Measurements from ENCODE around the gene DAZAP1.

Gene DAZAP1

DNA sequence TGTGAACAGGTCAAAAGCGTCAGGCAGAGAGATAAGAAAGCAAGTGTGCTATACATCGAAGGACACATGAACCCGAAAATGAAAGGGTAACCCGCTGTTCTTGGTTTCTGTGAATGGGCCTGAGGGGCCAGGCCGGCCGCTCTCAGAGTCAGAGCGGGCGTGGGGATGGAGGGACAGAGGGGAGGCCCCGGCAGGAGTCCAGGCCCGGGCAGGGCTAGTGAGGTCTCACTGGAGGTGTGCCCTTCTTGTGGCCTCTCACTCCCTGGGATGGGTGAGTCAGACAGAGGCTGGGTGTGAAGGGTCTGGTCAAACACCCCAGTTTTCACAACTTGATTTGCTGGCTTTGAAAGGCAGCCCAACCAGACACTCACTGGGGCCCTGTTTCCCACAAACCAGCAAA lies 41.1 kb upstream of the DAZAP1 start:
- Histone ChIP-seq H3K4me3 (ENCODE audit: low read depth in 1 of 5, low read length in 5 of 5) (no peak overlapping the region), H3K4me1 (ENCODE audit: control insufficient read depth in 5 of 5, insufficient read depth in 5 of 5, low read length in 5 of 5) (peaks cover 4 to 11% (median 9%) of the 10 kb centered on the region in 5 donors), H3K27me3 (ENCODE audit: control insufficient read depth in 5 of 5, insufficient read depth in 4 of 5, low read length in 5 of 5) (no peaks in the 10 kb centered on the region), H3K27ac (ENCODE audit: low read depth, low read length) (no peak overlapping the region), H3K9me3 (ENCODE audit: control insufficient read depth in 5 of 5, low read length in 5 of 5) (no peaks in the 10 kb centered on the region), H3K9ac (ENCODE audit: low read length in 5 of 5) (no peak overlapping the region), H3K36me3 (ENCODE audit: control insufficient read depth in 5 of 5, insufficient read depth in 5 of 5, low read length in 5 of 5) (peaks cover 0 to 86% (median 75%) of the 10 kb centered on the region in 5 donors)

DNA sequence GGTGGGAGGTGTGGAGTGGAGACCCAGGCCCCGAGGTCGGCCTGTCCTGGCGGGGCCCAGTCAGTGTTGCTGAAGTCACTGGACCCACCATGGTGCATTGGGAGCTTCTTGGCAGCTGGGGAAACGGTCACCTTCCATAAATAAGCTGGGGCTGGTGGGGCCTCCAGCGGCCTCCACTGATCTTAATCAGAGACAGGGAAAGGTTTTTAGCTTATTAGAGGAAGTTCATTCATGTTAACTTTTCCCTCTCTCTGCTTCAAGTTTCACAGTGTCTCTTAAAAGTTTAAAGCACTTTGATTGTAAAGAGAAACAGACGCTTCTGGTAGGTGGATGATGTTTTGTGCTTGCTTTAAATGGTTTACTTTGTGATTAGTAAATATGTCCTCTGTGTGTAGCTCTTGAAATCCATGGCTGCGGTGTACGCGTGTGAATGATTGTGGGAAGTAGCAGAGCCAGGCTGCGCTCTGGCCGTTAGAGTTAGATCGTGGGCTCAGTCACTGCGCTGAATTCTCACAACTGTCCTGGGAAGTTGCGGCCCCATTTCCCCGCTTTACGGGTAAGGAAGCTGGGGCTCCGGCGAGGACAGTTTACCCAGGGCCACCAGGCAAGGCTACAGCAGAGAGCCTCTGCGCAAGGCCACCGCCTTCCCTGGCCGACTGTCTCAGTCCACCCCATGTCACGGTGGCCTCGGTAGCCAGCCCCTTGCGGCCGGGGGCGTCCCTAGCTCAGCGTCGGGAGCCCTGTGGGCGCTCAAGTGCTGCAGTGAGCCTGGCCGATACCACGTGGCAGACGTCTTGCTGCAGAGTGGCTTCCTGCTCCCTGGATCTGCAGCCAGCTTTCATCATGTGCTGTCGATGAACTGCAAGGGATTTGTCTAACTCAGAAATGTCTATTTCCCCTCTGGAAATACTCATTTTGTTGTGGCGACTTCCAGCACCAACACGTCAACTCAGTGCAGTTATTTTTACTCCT lies 40.2 kb upstream of the DAZAP1 start:
- Histone ChIP-seq H3K27me3 (ENCODE audit: control insufficient read depth in 5 of 5, insufficient read depth in 4 of 5, low read length in 5 of 5) (no peaks in the 10 kb centered on the region), H3K27ac (ENCODE audit: low read depth, low read length) (no peak overlapping the region), H3K9ac (ENCODE audit: low read length in 5 of 5) (peak overlapping the region in 1 of 5 donors; percentile 20), H3K4me1 (ENCODE audit: control insufficient read depth in 5 of 5, insufficient read depth in 5 of 5, low read length in 5 of 5) (peaks cover 0 to 2% (median under 1%) of the 10 kb centered on the region in 5 donors), H3K4me3 (ENCODE audit: low read depth in 1 of 5, low read length in 5 of 5) (no peak overlapping the region), H3K36me3 (ENCODE audit: control insufficient read depth in 5 of 5, insufficient read depth in 5 of 5, low read length in 5 of 5) (peaks cover 0 to 87% (median 74%) of the 10 kb centered on the region in 5 donors), H3K9me3 (ENCODE audit: control insufficient read depth in 5 of 5, low read length in 5 of 5) (no peaks in the 10 kb centered on the region)

GRCh38 chr19:1369214-1369805 lies 38.1 kb upstream of the DAZAP1 start:
- Histone ChIP-seq H3K27me3 (ENCODE audit: control insufficient read depth in 5 of 5, insufficient read depth in 4 of 5, low read length in 5 of 5) (no peaks in the 10 kb centered on the region), H3K4me3 (ENCODE audit: low read depth in 1 of 5, low read length in 5 of 5) (no peak overlapping the region), H3K4me1 (ENCODE audit: control insufficient read depth in 5 of 5, insufficient read depth in 5 of 5, low read length in 5 of 5) (peaks cover 0 to 17% (median 13%) of the 10 kb centered on the region in 5 donors), H3K27ac (ENCODE audit: low read depth, low read length) (no peak overlapping the region), H3K9me3 (ENCODE audit: control insufficient read depth in 5 of 5, low read length in 5 of 5) (no peaks in the 10 kb centered on the region), H3K9ac (ENCODE audit: low read length in 5 of 5) (no peak overlapping the region), H3K36me3 (ENCODE audit: control insufficient read depth in 5 of 5, insufficient read depth in 5 of 5, low read length in 5 of 5) (peaks cover 0 to 84% (median 68%) of the 10 kb centered on the region in 5 donors)

DNA sequence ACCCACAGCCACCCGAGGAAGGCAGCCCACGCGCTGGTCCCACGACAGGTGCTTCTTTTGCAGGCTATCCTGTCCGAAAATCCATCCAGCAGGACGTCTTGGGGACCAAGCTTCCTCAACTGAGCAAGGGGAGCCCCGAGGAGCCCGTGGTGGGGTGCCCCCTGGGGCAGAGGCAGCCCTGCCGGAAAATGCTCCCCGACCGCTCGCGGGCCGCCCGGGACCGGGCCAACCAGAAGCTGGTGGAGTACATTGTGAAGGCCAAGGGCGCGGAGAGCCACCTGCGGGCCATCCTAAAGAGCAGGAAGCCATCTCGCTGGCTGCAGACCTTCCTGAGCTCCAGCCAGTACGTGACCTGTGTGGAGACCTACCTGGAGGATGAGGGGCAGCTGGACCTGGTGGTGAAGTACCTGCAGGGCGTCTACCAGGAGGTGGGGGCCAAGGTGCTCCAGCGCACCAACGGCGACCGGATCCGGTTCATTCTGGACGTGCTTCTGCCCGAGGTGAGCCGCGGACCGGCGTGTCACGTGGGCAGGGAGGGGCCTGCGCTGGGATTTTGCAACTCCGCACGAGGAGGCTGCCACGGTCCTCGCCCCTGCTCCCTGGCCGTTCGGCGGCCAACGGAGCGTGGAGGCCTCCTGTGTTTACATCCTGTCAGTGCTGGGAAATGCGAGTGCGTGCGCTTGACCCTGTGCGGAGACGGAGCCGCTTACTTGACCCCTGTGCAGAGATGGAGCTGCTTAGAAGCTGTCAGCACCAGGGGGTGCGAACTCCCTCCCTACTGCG lies 36.6 kb upstream of the DAZAP1 start:
- peaks cover 0 to 21% (median 13%) of the 10 kb centered on the region in 5 donors for H3K4me1 ChIP-seq (ENCODE audit: control insufficient read depth in 5 of 5, insufficient read depth in 5 of 5, low read length in 5 of 5)
- H3K27ac ChIP-seq (ENCODE audit: low read depth, low read length), result no peak overlapping the region
- no peak overlapping the region for H3K9ac ChIP-seq (ENCODE audit: low read length in 5 of 5)
- H3K4me3 ChIP-seq (ENCODE audit: low read depth in 1 of 5, low read length in 5 of 5), result no peak overlapping the region
- H3K27me3 ChIP-seq (ENCODE audit: control insufficient read depth in 5 of 5, insufficient read depth in 4 of 5, low read length in 5 of 5), result no peaks in the 10 kb centered on the region
- H3K36me3 ChIP-seq (ENCODE audit: control insufficient read depth in 5 of 5, insufficient read depth in 5 of 5, low read length in 5 of 5), result peaks cover 0 to 77% (median 64%) of the 10 kb centered on the region in 5 donors
- no peaks in the 10 kb centered on the region for H3K9me3 ChIP-seq (ENCODE audit: control insufficient read depth in 5 of 5, low read length in 5 of 5)

DNA sequence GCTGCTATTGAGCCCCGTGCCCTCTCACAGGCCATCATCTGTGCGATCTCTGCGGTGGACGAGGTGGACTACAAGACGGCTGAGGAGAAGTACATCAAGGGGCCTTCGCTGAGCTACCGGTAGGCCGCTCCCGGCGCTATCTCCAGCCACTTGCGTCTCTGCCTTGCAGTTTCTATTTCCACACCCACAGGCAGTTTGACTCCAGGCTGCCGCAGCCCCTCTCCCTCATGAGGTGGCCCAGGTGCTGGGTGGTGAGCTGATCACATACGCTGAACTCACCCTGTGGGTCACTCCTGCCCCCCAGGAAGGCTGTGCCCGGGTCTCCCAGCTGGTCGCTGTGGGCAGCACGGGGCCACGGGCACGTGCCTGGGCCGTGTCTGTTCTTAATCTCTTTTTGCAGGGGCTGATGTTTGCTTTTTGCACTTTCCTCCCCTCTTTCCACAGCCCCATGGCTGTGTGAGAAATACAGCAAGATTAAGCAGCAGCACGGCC lies 34.3 kb upstream of the DAZAP1 start:
- no peak overlapping the region for H3K4me3 ChIP-seq (ENCODE audit: low read depth in 1 of 5, low read length in 5 of 5)
- no peaks in the 10 kb centered on the region for H3K9me3 ChIP-seq (ENCODE audit: control insufficient read depth in 5 of 5, low read length in 5 of 5)
- H3K9ac ChIP-seq (ENCODE audit: low read length in 5 of 5), result no peak overlapping the region
- H3K27ac ChIP-seq (ENCODE audit: low read depth, low read length), result peak overlapping the region; percentile 57
- peaks cover 0 to 71% (median 51%) of the 10 kb centered on the region in 5 donors for H3K36me3 ChIP-seq (ENCODE audit: control insufficient read depth in 5 of 5, insufficient read depth in 5 of 5, low read length in 5 of 5)
- peaks cover 0 to 31% (median 22%) of the 10 kb centered on the region in 5 donors for H3K4me1 ChIP-seq (ENCODE audit: control insufficient read depth in 5 of 5, insufficient read depth in 5 of 5, low read length in 5 of 5)
- H3K27me3 ChIP-seq (ENCODE audit: control insufficient read depth in 5 of 5, insufficient read depth in 4 of 5, low read length in 5 of 5), result no peaks in the 10 kb centered on the region

GRCh38 chr19:1373534-1374249 lies 33.7 kb upstream of the DAZAP1 start:
- H3K4me1 ChIP-seq (ENCODE audit: control insufficient read depth in 5 of 5, insufficient read depth in 5 of 5, low read length in 5 of 5), result peaks cover 0 to 36% (median 29%) of the 10 kb centered on the region in 5 donors
- no peaks in the 10 kb centered on the region for H3K9me3 ChIP-seq (ENCODE audit: control insufficient read depth in 5 of 5, low read length in 5 of 5)
- H3K27me3 ChIP-seq (ENCODE audit: control insufficient read depth in 5 of 5, insufficient read depth in 4 of 5, low read length in 5 of 5), result no peaks in the 10 kb centered on the region
- peaks cover 0 to 69% (median 49%) of the 10 kb centered on the region in 5 donors for H3K36me3 ChIP-seq (ENCODE audit: control insufficient read depth in 5 of 5, insufficient read depth in 5 of 5, low read length in 5 of 5)
- peak overlapping the region in 1 of 5 donors; percentile 47 for H3K9ac ChIP-seq (ENCODE audit: low read length in 5 of 5)
- no peak overlapping the region for H3K4me3 ChIP-seq (ENCODE audit: low read depth in 1 of 5, low read length in 5 of 5)
- H3K27ac ChIP-seq (ENCODE audit: low read depth, low read length), result peak overlapping the region; percentile 57

DNA sequence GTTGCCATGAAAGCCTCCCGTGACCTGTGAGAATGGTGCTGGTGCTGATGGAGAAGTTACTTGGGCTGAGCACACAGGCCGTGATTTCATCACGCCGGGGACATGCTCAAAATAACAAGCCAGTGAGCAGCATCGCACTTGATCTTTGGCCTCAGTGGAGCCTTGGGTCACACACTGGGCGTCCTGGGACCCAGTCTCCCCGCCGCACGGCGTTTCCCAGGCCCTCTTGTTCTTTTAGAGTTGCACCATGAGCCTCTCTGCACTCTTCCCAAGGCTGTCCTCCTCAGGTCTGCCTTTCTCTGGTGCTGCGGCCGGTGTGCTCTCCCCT lies 33.2 kb upstream of the DAZAP1 start:
- Histone ChIP-seq H3K9me3 (ENCODE audit: control insufficient read depth in 5 of 5, low read length in 5 of 5) (no peaks in the 10 kb centered on the region), H3K27ac (ENCODE audit: low read depth, low read length) (peak overlapping the region; percentile 57), H3K9ac (ENCODE audit: low read length in 5 of 5) (no peak overlapping the region)

GRCh38 chr19:1376415-1376805 lies 31.0 kb upstream of the DAZAP1 start:
- Histone ChIP-seq H3K9me3 (ENCODE audit: control insufficient read depth in 5 of 5, low read length in 5 of 5) (no peaks in the 10 kb centered on the region), H3K4me3 (ENCODE audit: low read depth in 1 of 5, low read length in 5 of 5) (no peak overlapping the region), H3K4me1 (ENCODE audit: control insufficient read depth in 5 of 5, insufficient read depth in 5 of 5, low read length in 5 of 5) (peaks cover 0 to 45% (median 37%) of the 10 kb centered on the region in 5 donors), H3K9ac (ENCODE audit: low read length in 5 of 5) (no peak overlapping the region), H3K27ac (ENCODE audit: low read depth, low read length) (no peak overlapping the region), H3K36me3 (ENCODE audit: control insufficient read depth in 5 of 5, insufficient read depth in 5 of 5, low read length in 5 of 5) (peaks cover 0 to 44% (median 22%) of the 10 kb centered on the region in 5 donors), H3K27me3 (ENCODE audit: control insufficient read depth in 5 of 5, insufficient read depth in 4 of 5, low read length in 5 of 5) (no peaks in the 10 kb centered on the region)

More for the DNA sequence above, 33.2 kb upstream of the DAZAP1 start:
- H3K27me3 ChIP-seq (ENCODE audit: control insufficient read depth in 5 of 5, insufficient read depth in 4 of 5, low read length in 5 of 5), result no peaks in the 10 kb centered on the region
- no peak overlapping the region for H3K4me3 ChIP-seq (ENCODE audit: low read depth in 1 of 5, low read length in 5 of 5)
- peaks cover 0 to 66% (median 44%) of the 10 kb centered on the region in 5 donors for H3K36me3 ChIP-seq (ENCODE audit: control insufficient read depth in 5 of 5, insufficient read depth in 5 of 5, low read length in 5 of 5)
- H3K4me1 ChIP-seq (ENCODE audit: control insufficient read depth in 5 of 5, insufficient read depth in 5 of 5, low read length in 5 of 5), result peaks cover 0 to 41% (median 33%) of the 10 kb centered on the region in 5 donors

Measured in subcutaneous abdominal adipose tissue (tissue), 5 donors.